PFSK-1 (cell line): ENCODE results near the gene CFP.

Experiments
- FOXP2 ChIP-seq: optimal IDR thresholded peaks from 2 replicates; pipeline ENCODE3; 2011; ENCODE audit warnings: borderline replicate concordance, control low read depth, inconsistent platforms; ENCODE audit not compliant: insufficient read depth; ENCODE audit errors: extremely low read length, extremely low read depth
- POLR2AphosphoS5 ChIP-seq: IDR thresholded peaks from 2 replicates; pipeline ENCODE4 v1.6.1; 2012; ENCODE audit warnings: low read depth, mild to moderate bottlenecking, control low read depth, low read length, moderate library complexity
- SIN3A ChIP-seq: IDR thresholded peaks from 2 replicates; pipeline ENCODE4 v1.6.1; 2012; ENCODE audit warnings: mild to moderate bottlenecking, low read length, moderate library complexity, borderline replicate concordance; ENCODE audit not compliant: insufficient read depth
- TAF1 ChIP-seq: IDR thresholded peaks from 2 replicates; pipeline ENCODE4 v1.6.1; 2012; ENCODE audit warnings: low read length, control low read depth, borderline replicate concordance; ENCODE audit not compliant: insufficient read depth
- TF ChIP-seq, protein P1 (sequence below), 2 experiments: IDR thresholded peaks; 2 replicates each; pipeline versions ENCODE4 v1.6.1 to v1.8.0; 2011 to 2012; ENCODE audit warnings: low read depth in 2 of 2, low read length in 2 of 2, control low read depth in 1 of 2, inconsistent platforms in 1 of 2, mild to moderate bottlenecking in 1 of 2, moderate library complexity in 1 of 2; ENCODE audit not compliant: insufficient read depth in 1 of 2

DNA sequence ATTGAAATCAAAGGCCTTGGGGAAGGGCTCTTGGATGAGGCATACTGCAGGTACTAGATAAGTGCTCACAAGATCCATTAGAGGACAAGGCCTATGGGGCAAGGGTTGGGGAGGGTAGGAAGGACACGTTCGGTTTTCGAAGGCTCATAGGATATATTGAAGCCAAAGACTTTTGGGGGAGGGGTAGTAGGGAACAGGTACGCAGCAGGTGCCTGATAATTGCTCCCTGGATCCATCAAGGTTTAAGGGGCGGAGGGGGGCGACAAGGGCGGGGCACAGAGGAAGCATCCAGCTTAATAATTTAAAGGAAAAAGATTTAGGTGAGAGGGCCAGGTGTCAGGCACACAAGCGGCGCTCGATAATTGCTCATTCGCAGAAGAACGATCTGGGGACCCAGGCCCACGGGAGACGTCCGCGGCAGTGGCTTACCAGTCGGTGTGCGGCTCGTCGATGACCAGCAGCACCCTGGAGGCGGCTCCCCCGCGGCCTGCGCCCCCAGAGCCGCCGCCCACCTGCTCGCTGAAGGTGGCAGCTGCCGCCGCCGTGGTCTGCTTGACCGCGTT, 10.7 kb downstream of the CFP start:
- TF ChIP-seq TAF1 (no peak), SIN3A (no peak), POLR2AphosphoS5 (no peak), FOXP2 (no peak)
- TF ChIP-seq, protein P1, sequence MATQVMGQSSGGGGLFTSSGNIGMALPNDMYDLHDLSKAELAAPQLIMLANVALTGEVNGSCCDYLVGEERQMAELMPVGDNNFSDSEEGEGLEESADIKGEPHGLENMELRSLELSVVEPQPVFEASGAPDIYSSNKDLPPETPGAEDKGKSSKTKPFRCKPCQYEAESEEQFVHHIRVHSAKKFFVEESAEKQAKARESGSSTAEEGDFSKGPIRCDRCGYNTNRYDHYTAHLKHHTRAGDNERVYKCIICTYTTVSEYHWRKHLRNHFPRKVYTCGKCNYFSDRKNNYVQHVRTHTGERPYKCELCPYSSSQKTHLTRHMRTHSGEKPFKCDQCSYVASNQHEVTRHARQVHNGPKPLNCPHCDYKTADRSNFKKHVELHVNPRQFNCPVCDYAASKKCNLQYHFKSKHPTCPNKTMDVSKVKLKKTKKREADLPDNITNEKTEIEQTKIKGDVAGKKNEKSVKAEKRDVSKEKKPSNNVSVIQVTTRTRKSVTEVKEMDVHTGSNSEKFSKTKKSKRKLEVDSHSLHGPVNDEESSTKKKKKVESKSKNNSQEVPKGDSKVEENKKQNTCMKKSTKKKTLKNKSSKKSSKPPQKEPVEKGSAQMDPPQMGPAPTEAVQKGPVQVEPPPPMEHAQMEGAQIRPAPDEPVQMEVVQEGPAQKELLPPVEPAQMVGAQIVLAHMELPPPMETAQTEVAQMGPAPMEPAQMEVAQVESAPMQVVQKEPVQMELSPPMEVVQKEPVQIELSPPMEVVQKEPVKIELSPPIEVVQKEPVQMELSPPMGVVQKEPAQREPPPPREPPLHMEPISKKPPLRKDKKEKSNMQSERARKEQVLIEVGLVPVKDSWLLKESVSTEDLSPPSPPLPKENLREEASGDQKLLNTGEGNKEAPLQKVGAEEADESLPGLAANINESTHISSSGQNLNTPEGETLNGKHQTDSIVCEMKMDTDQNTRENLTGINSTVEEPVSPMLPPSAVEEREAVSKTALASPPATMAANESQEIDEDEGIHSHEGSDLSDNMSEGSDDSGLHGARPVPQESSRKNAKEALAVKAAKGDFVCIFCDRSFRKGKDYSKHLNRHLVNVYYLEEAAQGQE (IDR thresholded peaks at IDR 0.05; ENCODE audit: insufficient read depth in 1 of 2, low read depth in 2 of 2, low read length in 2 of 2) = no peak
